Spleen (tissue), 11 donors: ENCODE measurements around the gene MFF. TPM values are rescaled to one million over a fixed set of nuclear protein-coding genes. Genes with fewer than 3 reads are reported as not detected.
"Not testable (repeated sequence)": the region's sequence is repeated elsewhere in the genome, so short reads cannot be mapped to it uniquely, and the experiment has no call there.

Experiments used
- DNase-seq: peaks from one replicate; pipeline ENCODE4 v3.0.0-alpha.2; 2020
- H3K27ac ChIP-seq, 8 donors: fragments of 200-600 bp; sonication (generic) in 7 of 8; 1 replicate in 4 of 8; 2 replicates in 4 of 8; pipeline versions ENCODE4 v1.5.0 to v1.8.0; 2016 to 2021; ENCODE audit warnings: inconsistent platforms in 4 of 8, mild to moderate bottlenecking in 4 of 8, moderate library complexity in 1 of 8
- H3K27me3 ChIP-seq, 7 donors: fragments of 200-600 bp; sonication (generic) in 6 of 7; replicated peaks in 1 of 7; 1 replicate in 4 of 7; 2 replicates in 3 of 7; pipeline versions ENCODE4 v1.5.0 to v1.8.0; 2016 to 2021; ENCODE audit warnings: inconsistent platforms in 3 of 7, mild to moderate bottlenecking in 1 of 7
- H3K36me3 ChIP-seq, 6 donors: fragments of 200-600 bp; sonication (generic) in 5 of 6; 1 replicate in 4 of 6; 2 replicates in 2 of 6; pipeline versions ENCODE4 v1.5.0 to v1.8.0; 2016 to 2021; ENCODE audit warnings: inconsistent platforms in 2 of 6
- H3K4me1 ChIP-seq, 6 donors: fragments of 200-600 bp; sonication (generic) in 5 of 6; 1 replicate in 3 of 6; 2 replicates in 3 of 6; pipeline versions ENCODE4 v1.5.0 to v1.8.0; 2016 to 2021; ENCODE audit warnings: inconsistent platforms in 3 of 6
- H3K4me3 ChIP-seq, 8 donors: fragments of 200-600 bp; sonication (generic) in 7 of 8; 1 replicate in 4 of 8; 2 replicates in 4 of 8; pipeline versions ENCODE4 v1.5.0 to v1.8.0; 2016 to 2021; ENCODE audit warnings: inconsistent platforms in 4 of 8, mild to moderate bottlenecking in 4 of 8, moderate library complexity in 2 of 8
- H3K9me3 ChIP-seq, 8 donors: fragments of 200-600 bp; sonication (generic) in 7 of 8; 1 replicate in 4 of 8; 2 replicates in 4 of 8; pipeline versions ENCODE4 v1.5.0 to v1.8.0; 2016 to 2021; ENCODE audit warnings: inconsistent platforms in 4 of 8
- CTCF ChIP-seq, 11 experiments: fragments of 200-600 bp in 7 of 11; fragments of 450-650 bp in 4 of 11; sonication (generic) in 4 of 11; IDR thresholded peaks in 8 of 11; conservative IDR thresholded peaks in 3 of 11; 1 replicate in 7 of 11; 2 replicates in 4 of 11; pipeline versions ENCODE4 v1.4.0 to v1.8.0; 2016 to 2021; ENCODE audit warnings: antibody characterized with exemption in 11 of 11, inconsistent platforms in 4 of 11, mild to moderate bottlenecking in 1 of 11
- POLR2A ChIP-seq, 3 donors: fragments of 450-650 bp; IDR thresholded peaks; one replicate each; pipeline ENCODE4 v1.5.1; 2017; ENCODE audit warnings: antibody characterized with exemption in 3 of 3, mild to moderate bottlenecking in 1 of 3
- POLR2AphosphoS5 ChIP-seq, 3 donors: sonication (generic); formaldehyde crosslinking; IDR thresholded peaks; one replicate each; pipeline ENCODE4 v1.5.1; 2017; ENCODE audit warnings: antibody characterized with exemption in 3 of 3
- WGBS, 5 donors: extraction: QIAGEN DNeasy Blood & Tissue Kit in 3 of 5; methylation state at CpG; one replicate each; pipeline versions ENCODE4 v1.1.5 to v1.1.7; 2013 to 2018; 5-methylcytosine and 5-hydroxymethylcytosine counted together
- intact Hi-C: fragments of 100-400 bp; cut with DNase I; formaldehyde crosslinking; loops from one replicate; pipeline ENCODE4 v1.15.0; 2023; ENCODE audit warnings: low total_unique reads
- polyA plus RNA-seq, 3 donors: library from polyadenylated mRNA; stranded (reverse); fragments of 200-250 nt; gene quantifications; one replicate each; pipeline ENCODE4 v1.2.1, GENCODE V29; 2013
- total RNA-seq, 7 donors: library from RNA; depleted of rRNA in 3 of 7; stranded (reverse); fragments of >200 nt in 3 of 7; fragmentation: NEBNext Ultra II Directional in 4 of 7; extraction: Animal tissue kit (Norgen Biotek cat#: 25700) in 4 of 7; gene quantifications; one replicate each; pipeline versions ENCODE4 v1.1.0 to v1.2.1, GENCODE V29; 2016 to 2021
- donor health status: healthy with polysubstance abuse.
- donor health status: DM: no; HTN: no; CAD: no; lungs with moderate emphysema.
- donor health status: DM: no; HTN: no; CAD: no.
- donor health status: Bipolar disorder and iron deficiency.
- donor health status: healthy.
- donor health status: DM: no; HTN: no; CAD: no.
- donor health status: DM: yes; HTN: yes; CAD: no.

MFF gene
- total and polyA plus RNA-seq, 10 donors: 59.3 to 134 (median 75.5) TPM

GRCh38 chr2:227360351-227360750 lies 35.3 kb downstream of the MFF start:
- Histone ChIP-seq H3K27ac (no peak overlapping the region), H3K9me3 (no peaks in the 10 kb centered on the region), H3K4me1 (peaks cover 0 to 9% (median 0%) of the 10 kb centered on the region in 6 donors), H3K4me3 (no peak overlapping the region), H3K36me3 (peaks cover 5 to 64% (median 49%) of the 10 kb centered on the region in 6 donors), H3K27me3 (no peaks in the 10 kb centered on the region)
- no peak for DNase-seq
- intact Hi-C loops: no loop called here
- TF ChIP-seq POLR2AphosphoS5 (IDR thresholded peaks at IDR 0.05) (no peak), CTCF (IDR thresholded peaks at IDR 0.05 in 8 of 11, conservative IDR thresholded peaks at IDR 0.05 in 3 of 11) (no peak), POLR2A (IDR thresholded peaks at IDR 0.05) (no peak)
- WGBS, 5 donors: 76 to 81% (median 79%) methylated on average over 5 of the region's 5 CpGs

GRCh38 chr2:227363756-227364155 lies 38.7 kb downstream of the MFF start:
- peak in 1 of 3 donors; percentile 10 for TF ChIP-seq POLR2AphosphoS5 (IDR thresholded peaks at IDR 0.05)
- peak in 7 of 11 experiments; percentile 17 to 56 (median 39) for TF ChIP-seq CTCF (IDR thresholded peaks at IDR 0.05 in 8 of 11, conservative IDR thresholded peaks at IDR 0.05 in 3 of 11)
- no peak for TF ChIP-seq POLR2A (IDR thresholded peaks at IDR 0.05)
- Histone ChIP-seq H3K27me3 (no peaks in the 10 kb centered on the region), H3K4me1 (peaks cover 0 to 19% (median 0%) of the 10 kb centered on the region in 6 donors), H3K27ac (no peak overlapping the region), H3K9me3 (no peaks in the 10 kb centered on the region), H3K4me3 (no peak overlapping the region), H3K36me3 (peaks cover 0 to 30% (median 17%) of the 10 kb centered on the region in 6 donors)
- 89 to 93% (median 91%) methylated on average over 6 of the region's 6 CpGs for WGBS, 5 donors
- intact Hi-C loops: no loop called here
- no peak for DNase-seq

DNA sequence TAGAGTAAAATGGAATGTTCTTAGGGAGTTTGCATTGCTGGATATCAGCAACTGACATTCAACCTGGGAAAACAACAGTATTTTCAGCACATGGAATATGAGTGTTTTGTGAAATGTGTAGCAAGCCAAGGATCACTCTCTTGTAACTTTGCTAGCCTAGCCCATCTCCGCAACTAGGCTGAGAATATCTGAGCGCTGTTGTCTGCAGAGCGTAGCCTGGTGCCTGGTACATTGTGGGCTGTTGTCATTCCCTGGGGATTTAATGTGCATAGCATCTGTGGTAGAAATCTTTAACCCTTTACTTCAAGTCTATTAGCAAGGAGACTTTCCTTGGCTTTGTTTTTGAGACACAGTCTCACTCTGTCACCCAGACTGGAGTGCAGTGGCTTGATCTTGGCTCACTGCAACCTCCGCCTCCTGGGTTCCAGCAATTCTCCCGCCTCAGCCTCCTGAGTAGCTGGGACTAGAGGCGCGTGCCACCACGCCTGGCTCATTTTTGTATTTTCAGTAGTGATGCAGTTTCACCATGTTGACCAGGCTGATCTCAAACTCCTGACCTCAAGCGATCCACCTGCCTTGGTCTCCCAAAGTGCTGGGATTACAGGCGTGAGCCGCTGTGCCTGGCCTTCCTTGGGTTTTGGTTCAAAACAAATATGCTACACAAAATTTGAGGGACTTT lies 39.7 kb downstream of the MFF start:
- H3K27ac ChIP-seq, H3K4me3 ChIP-seq, H3K27me3 ChIP-seq, DNase-seq, H3K9me3 ChIP-seq, intact Hi-C loops: not testable (repeated sequence)
- Histone ChIP-seq H3K4me1 (peaks cover 0 to 25% (median 0%) of the 10 kb centered on the region in 6 donors), H3K36me3 (peaks cover 0 to 20% (median 10%) of the 10 kb centered on the region in 6 donors)
- WGBS, 5 donors: 83 to 89% (median 88%) methylated on average over 11 of the region's 11 CpGs

- intact Hi-C loops: no loop called here
- Histone ChIP-seq H3K27ac (no peak overlapping the region), H3K27me3 (no peaks in the 10 kb centered on the region), H3K4me3 (no peak overlapping the region), H3K9me3 (no peaks in the 10 kb centered on the region), H3K36me3 (peaks cover 0 to 9% (median 3%) of the 10 kb centered on the region in 6 donors), H3K4me1 (peaks cover 0 to 36% (median 0%) of the 10 kb centered on the region in 6 donors)
- DNase-seq: no peak
- TF ChIP-seq POLR2A (IDR thresholded peaks at IDR 0.05) (no peak), POLR2AphosphoS5 (IDR thresholded peaks at IDR 0.05) (no peak), CTCF (IDR thresholded peaks at IDR 0.05 in 8 of 11, conservative IDR thresholded peaks at IDR 0.05 in 3 of 11) (no peak)
- WGBS, 5 donors: 80 to 91% (median 89%) methylated on average over 3 of the region's 3 CpGs
Observed at GRCh38 chr2:227365833-227366232, 40.8 kb downstream of the MFF start.
